Sigmoid colon (tissue), 7 donors: ENCODE measurements around the gene CDKN1A. TPM values are rescaled to one million over a fixed set of nuclear protein-coding genes. Genes with fewer than 3 reads are reported as not detected.
"Not testable (repeated sequence)": the region's sequence is repeated elsewhere in the genome, so short reads cannot be mapped to it uniquely, and the experiment has no call there.

Experiments
- DNase-seq: peaks from one replicate; pipeline ENCODE4 v3.0.0-alpha.2; 2019
- H3K27ac ChIP-seq, 4 donors: fragments of 200-600 bp; sonication (generic); one replicate each; pipeline ENCODE4 v1.5.1; 2016 to 2019; ENCODE audit warnings: mild to moderate bottlenecking in 1 of 4
- H3K27me3 ChIP-seq, 3 donors: fragments of 200-600 bp; sonication (generic); one replicate each; pipeline ENCODE4 v1.5.1; 2019; ENCODE audit warnings: mild to moderate bottlenecking in 1 of 3
- H3K36me3 ChIP-seq, 4 donors: fragments of 200-600 bp; sonication (generic); one replicate each; pipeline ENCODE4 v1.5.1; 2016 to 2019
- H3K4me1 ChIP-seq, 4 donors: fragments of 200-600 bp; sonication (generic); one replicate each; pipeline ENCODE4 v1.5.1; 2017 to 2019
- H3K4me3 ChIP-seq, 4 donors: fragments of 200-600 bp; sonication (generic); one replicate each; pipeline ENCODE4 v1.5.1; 2017 to 2019; ENCODE audit warnings: mild to moderate bottlenecking in 2 of 4, moderate library complexity in 1 of 4
- H3K9me3 ChIP-seq, 4 donors: fragments of 200-600 bp in 3 of 4; sonication (generic) in 3 of 4; one replicate each; pipeline versions ENCODE4 v1.5.1 to v1.6.1; 2013 to 2019
- EP300 ChIP-seq, 4 donors: sonication (generic); formaldehyde crosslinking; IDR thresholded peaks; one replicate each; pipeline ENCODE4 v1.6.1; 2017; ENCODE audit warnings: antibody characterized with exemption in 4 of 4
- POLR2A ChIP-seq, 2 donors: fragments of 450-650 bp; IDR thresholded peaks; one replicate each; pipeline ENCODE4 v1.6.1; 2016; ENCODE audit warnings: antibody characterized with exemption in 2 of 2, mild to moderate bottlenecking in 2 of 2, moderate library complexity in 2 of 2
- POLR2AphosphoS5 ChIP-seq, 4 donors: sonication (generic); formaldehyde crosslinking; IDR thresholded peaks; one replicate each; pipeline ENCODE4 v1.6.1; 2017; ENCODE audit warnings: antibody characterized with exemption in 4 of 4
- WGBS, 2 donors: extraction: QIAGEN DNeasy Blood & Tissue Kit; methylation state at CpG; one replicate each; pipeline ENCODE4 v1.1.7; 2013; 5-methylcytosine and 5-hydroxymethylcytosine counted together
- intact Hi-C: fragments of 100-400 bp; cut with DNase I; formaldehyde crosslinking; loops from one replicate; pipeline ENCODE4 v1.15.1; 2023
- polyA plus RNA-seq, 3 donors: library from polyadenylated mRNA; stranded (reverse); fragments of 200-250 nt; gene quantifications; one replicate each; pipeline ENCODE4 v1.2.3, GENCODE V29; 2013
- total RNA-seq, 4 donors: library from RNA; depleted of rRNA; stranded (reverse); fragments of >200 nt; gene quantifications; one replicate each; pipeline ENCODE4 v1.1.0, GENCODE V29; 2016
- TF ChIP-seq, protein P1 (sequence below), 4 experiments: fragments of 450-650 bp in 3 of 4; fragments of 200-600 bp in 1 of 4; IDR thresholded peaks; one replicate each; pipeline ENCODE4 v1.5.1; 2016 to 2019; ENCODE audit warnings: antibody characterized with exemption in 4 of 4, mild to moderate bottlenecking in 3 of 4, moderate library complexity in 2 of 4
- donor health status: healthy with polysubstance abuse.
- donor health status: Bipolar disorder and iron deficiency.
- donor health status: healthy.

CDKN1A gene
- total and polyA plus RNA-seq, 7 donors, result 35.7 to 429 (median 255) TPM

DNA sequence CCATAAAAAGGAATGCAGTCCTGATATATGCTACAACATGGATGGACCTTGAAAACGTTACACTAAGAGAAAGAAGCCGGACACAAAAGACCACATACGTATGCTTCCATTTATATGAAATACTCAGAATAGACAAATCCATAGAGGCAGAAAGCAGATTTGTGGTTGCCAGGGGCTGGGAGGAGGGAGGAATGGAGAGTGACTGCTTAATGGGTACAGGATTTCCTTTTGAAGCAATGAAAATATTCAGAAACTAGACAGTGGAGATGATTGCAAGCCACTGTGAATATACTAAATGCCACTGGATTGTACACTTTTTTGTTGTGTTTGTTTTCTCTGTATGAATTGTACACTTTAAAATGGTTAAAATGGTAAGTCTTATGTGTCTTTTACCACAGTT, 29.4 kb upstream of the CDKN1A start:
- H3K27me3 ChIP-seq, result no peaks in the 10 kb centered on the region
- H3K4me3 ChIP-seq, result no peak overlapping the region
- WGBS, 2 donors, result 90 to 94% methylated on average over 3 of the region's 3 CpGs
- H3K4me1 ChIP-seq, result peaks cover 0 to 4% (median under 1%) of the 10 kb centered on the region in 4 donors
- no peak for DNase-seq
- intact Hi-C loops, result no loop called here
- TF ChIP-seq POLR2AphosphoS5 (IDR thresholded peaks at IDR 0.05), result no peak
- TF ChIP-seq EP300 (IDR thresholded peaks at IDR 0.05), result no peak
- TF ChIP-seq POLR2A (IDR thresholded peaks at IDR 0.05), result no peak
- TF ChIP-seq, protein P1, sequence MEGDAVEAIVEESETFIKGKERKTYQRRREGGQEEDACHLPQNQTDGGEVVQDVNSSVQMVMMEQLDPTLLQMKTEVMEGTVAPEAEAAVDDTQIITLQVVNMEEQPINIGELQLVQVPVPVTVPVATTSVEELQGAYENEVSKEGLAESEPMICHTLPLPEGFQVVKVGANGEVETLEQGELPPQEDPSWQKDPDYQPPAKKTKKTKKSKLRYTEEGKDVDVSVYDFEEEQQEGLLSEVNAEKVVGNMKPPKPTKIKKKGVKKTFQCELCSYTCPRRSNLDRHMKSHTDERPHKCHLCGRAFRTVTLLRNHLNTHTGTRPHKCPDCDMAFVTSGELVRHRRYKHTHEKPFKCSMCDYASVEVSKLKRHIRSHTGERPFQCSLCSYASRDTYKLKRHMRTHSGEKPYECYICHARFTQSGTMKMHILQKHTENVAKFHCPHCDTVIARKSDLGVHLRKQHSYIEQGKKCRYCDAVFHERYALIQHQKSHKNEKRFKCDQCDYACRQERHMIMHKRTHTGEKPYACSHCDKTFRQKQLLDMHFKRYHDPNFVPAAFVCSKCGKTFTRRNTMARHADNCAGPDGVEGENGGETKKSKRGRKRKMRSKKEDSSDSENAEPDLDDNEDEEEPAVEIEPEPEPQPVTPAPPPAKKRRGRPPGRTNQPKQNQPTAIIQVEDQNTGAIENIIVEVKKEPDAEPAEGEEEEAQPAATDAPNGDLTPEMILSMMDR (IDR thresholded peaks at IDR 0.05), result no peak
- no peak overlapping the region for H3K27ac ChIP-seq
- H3K9me3 ChIP-seq, result no peaks in the 10 kb centered on the region
- no peaks in the 10 kb centered on the region for H3K36me3 ChIP-seq

DNA sequence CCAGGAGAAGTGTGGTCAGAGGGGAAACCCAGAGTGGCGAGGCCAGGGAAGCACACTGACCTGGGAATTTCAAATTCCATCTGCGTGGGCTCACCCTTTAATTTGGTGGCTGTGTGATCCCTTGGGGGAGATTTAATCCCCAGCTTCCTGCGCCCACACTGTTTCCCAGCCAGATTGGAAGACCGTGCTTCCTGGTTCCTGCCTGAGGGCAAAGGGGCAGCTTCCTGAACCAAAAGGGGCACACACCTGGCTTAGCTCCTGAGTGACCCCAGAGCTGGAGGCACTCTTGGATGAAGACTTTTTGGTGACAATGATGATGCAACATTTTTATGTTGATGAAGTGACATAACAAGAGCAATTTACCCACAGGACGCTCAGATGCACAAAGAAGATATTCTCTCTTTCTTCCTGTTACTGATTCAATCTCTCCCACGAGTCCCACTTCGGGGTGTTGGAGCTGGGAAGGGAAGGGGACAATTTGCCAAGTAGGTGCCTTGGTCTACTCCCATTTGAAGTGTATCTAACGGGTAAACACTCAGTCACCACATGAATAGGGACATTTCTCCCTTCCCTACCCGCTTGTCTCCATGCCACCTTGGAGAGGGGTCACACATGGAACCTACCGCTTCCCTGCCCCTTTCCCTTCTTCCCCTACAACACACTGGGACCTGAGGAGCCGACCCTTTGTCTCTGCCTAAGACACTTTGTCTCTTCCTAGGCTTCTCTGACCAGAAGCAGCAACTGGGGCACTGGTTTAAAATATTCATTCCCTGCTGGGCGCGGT, 28.6 kb upstream of the CDKN1A start:
- Histone ChIP-seq H3K36me3 (no peaks in the 10 kb centered on the region), H3K9me3 (no peaks in the 10 kb centered on the region), H3K4me1 (peaks cover 0 to 4% (median 0%) of the 10 kb centered on the region in 4 donors), H3K27me3 (no peaks in the 10 kb centered on the region), H3K4me3 (no peak overlapping the region), H3K27ac (no peak overlapping the region)
- DNase-seq, result no peak
- WGBS, 2 donors, result 58 to 67% methylated on average over 13 of the region's 13 CpGs
- TF ChIP-seq EP300 (IDR thresholded peaks at IDR 0.05) (no peak), POLR2A (IDR thresholded peaks at IDR 0.05) (no peak), POLR2AphosphoS5 (IDR thresholded peaks at IDR 0.05) (no peak)
- TF ChIP-seq, protein P1 (IDR thresholded peaks at IDR 0.05), result no peak
- intact Hi-C loops, result no loop called here

DNA sequence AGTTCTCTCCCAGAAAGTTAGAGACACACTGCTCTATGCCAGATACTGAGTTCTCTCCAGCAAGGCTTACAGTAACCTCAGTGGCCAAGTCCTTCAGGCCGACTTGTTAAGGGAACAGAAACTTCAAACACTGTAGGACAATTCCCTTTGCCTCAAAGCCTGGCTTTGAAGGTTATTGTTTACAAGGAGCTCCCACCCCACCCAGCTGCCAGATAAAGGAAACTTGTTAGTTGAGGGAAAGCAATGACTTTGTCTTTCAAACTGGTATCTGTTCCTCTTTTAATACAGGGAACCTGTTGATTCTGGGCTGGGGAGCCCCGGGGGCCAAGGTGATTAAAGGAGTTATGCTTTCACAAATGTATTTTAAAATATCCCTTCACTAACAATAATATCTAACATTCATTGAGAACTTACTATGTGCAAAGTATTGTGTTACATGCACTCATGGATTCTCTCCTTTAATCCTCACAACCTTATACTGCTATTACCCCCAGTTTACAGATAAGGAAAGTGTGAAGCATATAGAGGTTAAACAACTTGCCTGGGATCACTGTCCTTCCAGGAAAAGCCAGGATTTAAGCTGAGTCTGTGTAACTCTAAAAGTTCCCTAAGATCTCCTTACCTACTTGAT, 27.6 kb upstream of the CDKN1A start:
- DNase-seq, result no peak
- Histone ChIP-seq H3K36me3 (no peaks in the 10 kb centered on the region), H3K27me3 (no peaks in the 10 kb centered on the region), H3K27ac (no peak overlapping the region), H3K9me3 (no peaks in the 10 kb centered on the region), H3K4me1 (peaks cover 0 to 4% (median 0%) of the 10 kb centered on the region in 4 donors), H3K4me3 (no peak overlapping the region)
- 9 to 14% methylated on average over 2 of the region's 2 CpGs for WGBS, 2 donors
- intact Hi-C loops, result no loop called here
- no peak for TF ChIP-seq EP300 (IDR thresholded peaks at IDR 0.05)
- TF ChIP-seq POLR2A (IDR thresholded peaks at IDR 0.05), result no peak
- TF ChIP-seq, protein P1 (IDR thresholded peaks at IDR 0.05), result no peak
- TF ChIP-seq POLR2AphosphoS5 (IDR thresholded peaks at IDR 0.05), result no peak

DNA sequence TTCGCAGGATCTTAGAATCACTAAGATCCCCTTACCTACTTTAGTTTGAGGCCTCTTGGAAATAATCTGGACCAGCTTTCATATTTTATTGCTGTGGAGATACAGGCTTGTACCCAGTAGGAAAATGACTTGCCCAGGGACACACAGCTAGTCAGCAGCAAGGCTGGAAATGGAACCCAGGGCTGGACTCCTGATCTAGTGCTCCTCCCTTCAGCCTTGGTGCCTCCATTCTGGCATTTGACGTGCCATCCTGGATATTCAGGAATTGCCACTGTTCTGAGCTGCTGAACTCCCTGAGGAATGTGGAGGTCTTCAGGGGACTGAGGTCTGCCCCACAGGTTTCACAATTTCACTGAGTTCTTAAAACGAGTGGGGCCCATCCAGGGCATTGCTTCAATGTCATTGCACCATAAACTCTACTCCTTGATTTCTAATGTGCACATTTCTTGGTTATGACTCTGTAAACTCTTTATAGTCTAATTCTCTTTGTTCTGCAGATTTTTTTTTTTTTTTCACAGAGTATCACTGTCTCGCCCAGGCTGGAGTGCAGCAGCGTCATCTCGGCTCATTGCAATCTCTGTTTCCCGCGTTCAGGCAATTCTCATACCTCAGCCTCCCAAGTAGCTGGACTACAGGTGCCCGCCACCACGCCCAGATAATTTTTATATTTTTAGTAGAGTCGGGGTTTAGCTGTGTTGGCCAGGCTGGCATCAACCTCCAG, 26.7 kb upstream of the CDKN1A start:
- Histone ChIP-seq H3K4me1 (peaks cover 0 to 8% (median under 1%) of the 10 kb centered on the region in 4 donors), H3K27me3 (no peaks in the 10 kb centered on the region), H3K36me3 (no peaks in the 10 kb centered on the region), H3K27ac (no peak overlapping the region), H3K9me3 (no peaks in the 10 kb centered on the region), H3K4me3 (no peak overlapping the region)
- DNase-seq, result no peak
- WGBS, 2 donors, result 41 to 78% methylated on average over 11 of the region's 11 CpGs
- intact Hi-C loops, result no loop called here
- TF ChIP-seq POLR2A (IDR thresholded peaks at IDR 0.05) (no peak), POLR2AphosphoS5 (IDR thresholded peaks at IDR 0.05) (no peak), EP300 (IDR thresholded peaks at IDR 0.05) (no peak)
- TF ChIP-seq, protein P1 (IDR thresholded peaks at IDR 0.05), result no peak

DNA sequence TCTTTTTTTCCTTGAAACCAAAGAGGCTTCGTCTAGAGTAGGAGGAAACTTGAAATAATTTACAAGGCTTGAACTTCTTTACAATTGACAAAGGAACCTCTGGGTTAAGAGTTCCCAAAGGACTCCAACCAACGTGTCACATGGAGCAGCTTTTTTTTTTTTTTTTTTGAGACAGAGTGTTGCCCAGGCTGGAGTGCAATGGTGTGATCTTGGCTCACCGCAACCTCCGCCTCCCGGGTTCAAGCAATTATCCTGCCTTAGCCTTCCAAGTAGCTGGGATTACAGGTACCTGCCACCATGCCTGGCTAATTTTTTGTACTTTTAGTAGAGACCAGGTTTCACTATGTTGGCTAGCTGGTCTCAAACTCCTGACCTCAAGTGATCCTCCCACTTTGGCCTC, 24.0 kb upstream of the CDKN1A start:
- WGBS, 2 donors, result 91% methylated on average over 5 of the region's 5 CpGs
- H3K9me3 ChIP-seq, H3K27me3 ChIP-seq, H3K27ac ChIP-seq, intact Hi-C loops, H3K4me3 ChIP-seq, H3K36me3 ChIP-seq, DNase-seq: not testable (repeated sequence)
- peaks cover 0 to 34% (median 23%) of the 10 kb centered on the region in 4 donors for H3K4me1 ChIP-seq
